ENCODE results near the gene FAM227B.
"Not testable (repeated sequence)": the region's sequence is repeated elsewhere in the genome, so short reads cannot be mapped to it uniquely, and the experiment has no call there.

Gene FAM227B

DNA sequence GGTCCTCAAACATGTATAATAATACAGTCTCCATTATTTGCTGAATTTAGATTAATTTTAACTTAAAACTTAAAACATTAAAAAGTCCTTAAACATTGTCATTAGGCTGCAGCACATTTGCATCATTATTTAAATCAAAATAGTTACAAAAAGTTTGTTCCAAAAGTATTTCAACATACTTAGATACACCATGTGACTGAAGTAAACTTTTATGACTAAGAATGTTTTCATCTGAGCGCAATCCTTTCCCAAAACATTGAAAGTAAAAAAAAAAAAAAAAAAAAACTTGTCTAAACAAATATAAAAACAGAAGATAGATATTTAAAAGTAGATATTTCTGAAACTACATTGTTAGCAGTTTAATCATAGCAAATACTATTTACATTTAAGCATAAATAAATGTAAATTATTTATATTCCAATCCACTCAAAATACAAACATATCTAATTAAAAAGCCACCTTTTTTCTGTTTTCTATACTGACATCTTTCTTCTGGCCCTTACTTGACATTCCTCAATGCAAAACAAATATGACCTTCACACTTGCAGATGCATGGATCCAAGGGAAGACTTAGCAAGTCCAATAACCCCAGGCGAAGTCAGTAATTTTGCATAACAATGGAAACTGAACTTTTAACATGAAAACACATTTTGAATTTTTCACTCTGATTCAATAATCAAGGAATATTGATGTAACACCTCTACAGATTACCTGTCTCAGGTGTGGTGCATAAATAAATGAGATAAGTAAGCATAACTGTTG lies 10.3 kb downstream of the FAM227B start:
- no peak for DNase-seq (ENCODE audit: low read depth in 2 of 2)

DNA sequence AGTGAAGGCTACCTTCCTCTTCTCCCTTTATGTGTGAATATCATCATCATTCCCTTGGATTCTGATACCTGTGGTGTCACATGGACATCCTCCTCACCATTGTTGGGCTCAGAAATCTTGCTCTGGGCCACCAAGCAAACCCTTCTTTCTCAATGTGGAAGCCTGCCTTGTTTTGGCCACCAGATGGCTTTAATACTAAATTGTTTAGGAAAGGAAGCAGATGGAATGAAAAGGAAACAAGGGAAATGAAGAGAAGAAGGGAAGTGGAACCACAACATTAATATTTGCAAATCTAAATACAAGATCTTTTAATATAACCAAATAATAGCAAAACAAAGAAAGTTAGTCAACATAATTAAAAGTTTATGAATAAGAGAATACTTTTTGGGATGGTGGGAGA lies 14.0 kb downstream of the FAM227B start:
- DNase-seq (ENCODE audit: low read depth in 2 of 2), result no peak

DNA sequence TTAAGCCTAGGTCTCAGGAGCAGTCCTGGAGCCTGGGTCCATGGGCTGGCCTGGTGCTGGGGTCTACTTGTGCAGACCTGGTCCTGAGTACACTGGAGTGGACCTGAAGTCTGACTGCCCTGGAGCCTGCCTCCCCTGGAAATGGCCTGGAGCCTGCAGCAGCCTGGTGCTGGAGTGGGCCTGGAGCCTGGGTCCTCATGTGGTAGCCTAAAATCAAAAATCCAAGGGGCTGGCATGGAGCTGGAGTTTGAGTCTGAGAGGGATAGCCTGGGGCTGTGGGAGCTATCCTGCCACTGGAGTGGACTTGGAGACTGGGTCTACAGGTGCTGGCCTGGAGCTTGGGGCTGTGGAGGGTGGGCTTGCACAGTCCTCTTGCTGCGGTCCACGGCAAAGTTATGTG lies 15.0 kb downstream of the FAM227B start:
- DNase-seq (ENCODE audit: low read depth in 2 of 2), result no peak

DNA sequence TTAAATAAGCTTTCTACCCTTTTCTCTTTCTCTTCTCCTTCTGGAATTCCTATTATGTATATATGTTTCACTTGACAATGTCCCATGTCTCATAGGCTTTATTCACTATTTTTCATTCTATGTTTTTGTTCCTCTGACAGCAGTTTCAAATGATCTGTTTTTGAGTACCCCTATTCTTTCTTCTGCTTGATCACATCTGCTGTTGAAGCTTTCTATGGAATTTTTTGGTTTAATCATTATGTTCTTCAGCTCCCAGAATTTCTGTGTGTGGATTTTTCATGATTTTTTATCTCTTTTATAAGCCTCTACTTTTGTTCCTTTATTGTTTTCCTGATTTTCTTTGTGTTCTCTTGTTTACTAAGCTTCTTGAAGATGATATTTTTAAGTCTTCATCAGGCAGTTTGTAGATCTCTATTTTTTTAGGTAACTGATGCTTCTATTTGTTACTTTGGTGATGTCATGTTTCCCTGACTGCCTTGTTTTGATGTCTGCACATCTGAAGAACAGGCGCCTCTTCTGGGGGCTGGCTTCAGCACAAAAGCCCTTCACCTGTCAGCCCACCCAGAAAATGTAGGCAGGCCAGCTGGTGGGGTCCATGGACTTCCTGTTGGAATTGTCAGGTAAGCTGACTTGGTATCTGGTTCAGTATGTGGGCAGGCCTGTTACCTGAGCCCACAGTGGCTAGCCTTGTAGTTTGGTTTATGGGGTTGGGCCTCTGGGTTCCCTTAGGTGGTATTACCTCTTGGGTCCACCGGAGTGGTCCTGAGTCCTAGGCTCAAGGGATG lies 15.8 kb downstream of the FAM227B start:
- no peak for DNase-seq (ENCODE audit: low read depth in 2 of 2)

DNA sequence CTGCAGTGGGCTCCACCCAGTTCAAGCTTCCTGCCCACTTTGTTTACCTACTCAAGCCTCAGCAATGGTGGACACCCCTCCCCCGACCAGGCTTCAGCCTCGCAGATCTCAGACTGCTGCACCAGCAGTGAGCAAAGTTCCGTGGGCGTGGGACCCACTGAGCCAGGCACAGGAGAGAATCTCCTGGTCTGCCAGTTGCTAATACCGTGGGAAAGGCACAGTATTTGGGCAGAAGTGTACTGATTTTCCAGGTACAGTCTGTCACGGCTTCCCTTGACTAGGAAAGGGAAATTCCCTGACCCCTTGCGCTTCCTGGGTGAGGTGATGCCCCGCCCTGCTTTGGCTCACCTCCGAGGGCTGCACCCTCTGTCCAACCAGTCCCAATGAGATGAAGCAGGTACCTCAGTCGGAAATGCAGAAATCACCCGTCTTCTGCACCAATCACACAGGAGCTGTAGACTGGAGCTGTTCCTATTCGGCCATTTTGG lies 27.7 kb downstream of the FAM227B start:
- DNase-seq (ENCODE audit: low read depth in 2 of 2), result not testable (repeated sequence)

DNA sequence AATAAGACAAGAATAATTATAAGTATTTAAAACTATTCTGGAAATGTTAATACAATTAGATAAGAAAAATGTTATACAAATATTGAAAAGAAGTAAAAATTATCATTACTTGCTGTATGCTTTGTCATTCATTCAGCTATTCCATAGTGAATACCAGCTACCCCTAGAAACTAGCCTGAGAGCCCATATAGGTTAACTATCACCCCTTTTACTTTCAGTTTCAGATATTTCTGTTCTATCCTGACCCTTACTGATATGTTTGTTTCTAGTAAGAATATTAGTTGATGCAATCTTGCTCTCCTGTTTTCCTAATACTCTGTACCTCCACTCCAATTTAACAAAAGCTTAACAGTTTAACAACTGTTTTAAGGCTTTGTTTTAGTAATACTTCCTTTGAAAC lies 31.6 kb downstream of the FAM227B start:
- DNase-seq (ENCODE audit: low read depth in 2 of 2), result no peak

DNA sequence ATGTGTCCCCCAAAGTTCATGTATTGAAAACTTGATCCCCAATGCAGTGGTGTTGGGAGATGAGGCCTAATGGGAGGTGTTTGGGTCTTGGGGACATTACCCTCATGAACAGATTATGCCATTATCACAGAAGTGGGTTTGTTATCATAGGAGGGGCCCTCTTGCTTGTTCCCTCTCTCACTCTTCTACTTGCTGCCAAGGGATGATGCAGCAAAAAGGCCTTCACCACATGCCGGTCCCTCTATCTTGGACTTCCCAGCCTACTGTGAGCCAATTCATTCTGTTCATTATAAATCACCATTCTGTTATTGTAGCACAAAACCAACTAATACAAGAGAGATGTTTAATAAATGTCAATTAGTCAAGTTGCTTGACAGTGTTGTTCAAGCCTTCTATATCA lies 47.2 kb downstream of the FAM227B start:
- no peak for DNase-seq (ENCODE audit: low read depth in 2 of 2)

DNA sequence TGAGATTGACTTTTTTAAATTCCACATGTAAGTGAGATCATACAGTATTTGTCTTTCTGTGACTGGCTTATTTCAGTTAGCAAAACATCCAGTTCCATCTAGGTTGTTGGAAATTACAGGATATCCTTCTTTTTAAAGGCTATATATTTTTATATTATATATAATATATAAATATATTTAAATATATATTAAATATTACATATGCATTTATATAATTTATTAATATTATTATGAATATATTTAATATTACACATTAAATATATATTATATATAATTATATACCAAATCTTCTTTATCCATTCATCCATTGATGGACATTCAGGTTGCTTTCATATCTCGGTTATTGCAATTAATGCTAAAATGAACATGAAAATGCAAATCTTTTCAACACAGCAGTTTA lies 49.9 kb downstream of the FAM227B start:
- DNase-seq (ENCODE audit: low read depth in 2 of 2), result no peak

DNA sequence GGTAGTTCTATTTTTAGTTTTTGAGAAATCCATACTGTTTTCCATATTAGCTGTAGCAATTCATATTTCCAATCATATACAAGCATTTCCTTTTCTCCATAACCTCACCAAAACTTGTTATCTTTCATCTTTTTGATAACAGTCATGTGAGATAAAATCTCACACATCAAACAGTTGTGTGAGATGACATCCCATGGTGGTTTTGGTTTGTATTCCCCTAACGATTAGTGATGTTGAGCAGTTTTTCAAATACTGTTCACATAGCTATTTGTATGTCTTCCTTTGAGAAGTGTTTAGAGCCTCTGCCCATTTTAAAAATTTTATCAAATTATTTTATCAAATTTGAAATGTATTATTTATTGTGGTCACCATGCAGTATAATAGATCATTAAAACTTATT lies 50.4 kb downstream of the FAM227B start:
- no peak for DNase-seq (ENCODE audit: low read depth in 2 of 2)

DNA sequence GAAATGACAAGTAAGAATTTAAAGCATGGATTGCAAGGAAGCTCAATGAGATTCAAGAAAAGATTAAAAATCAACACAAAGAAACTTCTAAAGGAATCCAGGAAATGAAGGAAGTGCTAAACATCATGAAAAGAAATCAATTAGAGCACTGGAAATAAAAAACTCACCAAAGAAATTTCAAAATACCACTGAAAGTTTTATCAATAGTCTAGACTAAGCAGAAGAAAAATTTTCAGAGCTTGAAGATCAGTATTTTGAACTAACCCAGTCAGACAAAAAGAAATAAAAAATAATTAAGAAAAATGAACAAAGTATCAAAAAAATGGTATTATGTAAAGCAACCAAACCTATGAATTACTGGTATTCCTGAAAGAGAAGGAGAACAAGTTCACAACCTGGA lies 60.6 kb downstream of the FAM227B start:
- no peak for DNase-seq (ENCODE audit: low read depth in 2 of 2)

DNA sequence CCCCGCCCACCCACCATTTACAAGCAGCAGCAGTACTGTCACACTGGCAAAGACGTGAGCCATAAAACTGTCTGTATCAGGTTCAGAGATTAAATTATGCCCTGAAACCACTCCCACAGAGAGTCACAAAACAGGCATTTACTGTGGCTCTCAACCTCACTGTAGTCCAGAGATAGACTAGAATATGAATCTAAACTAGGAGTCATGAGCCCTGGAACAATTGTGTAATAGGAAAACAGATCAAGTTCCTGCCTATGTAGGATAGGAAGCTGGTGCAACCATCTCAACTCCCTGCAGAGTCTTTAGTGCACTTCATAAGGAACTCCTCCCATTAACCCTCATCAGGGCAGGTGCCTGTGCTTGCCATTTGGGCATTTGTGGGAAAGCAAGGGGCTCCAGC lies 61.7 kb downstream of the FAM227B start:
- DNase-seq (ENCODE audit: low read depth in 2 of 2), result no peak

DNA sequence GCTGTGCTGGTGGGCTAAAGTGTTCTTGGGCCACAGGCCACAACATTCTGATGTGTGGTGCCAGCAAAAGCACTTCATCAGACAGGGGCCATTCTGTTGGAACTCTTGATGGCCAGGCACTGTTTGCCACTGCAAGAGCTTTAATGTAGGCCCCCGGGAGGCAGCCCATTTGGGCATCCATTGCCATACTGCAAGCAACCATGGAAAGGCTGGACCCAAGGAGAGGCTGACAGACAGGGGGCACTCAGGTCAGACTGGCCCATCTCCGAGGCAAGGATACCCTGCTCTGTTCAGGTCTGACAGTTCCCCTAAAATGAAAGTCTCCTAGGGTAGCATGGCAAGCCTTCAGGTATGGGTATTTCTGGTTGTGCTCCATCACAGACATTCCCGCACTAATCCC lies 64.2 kb downstream of the FAM227B start:
- DNase-seq (ENCODE audit: low read depth in 2 of 2), result no peak

DNA sequence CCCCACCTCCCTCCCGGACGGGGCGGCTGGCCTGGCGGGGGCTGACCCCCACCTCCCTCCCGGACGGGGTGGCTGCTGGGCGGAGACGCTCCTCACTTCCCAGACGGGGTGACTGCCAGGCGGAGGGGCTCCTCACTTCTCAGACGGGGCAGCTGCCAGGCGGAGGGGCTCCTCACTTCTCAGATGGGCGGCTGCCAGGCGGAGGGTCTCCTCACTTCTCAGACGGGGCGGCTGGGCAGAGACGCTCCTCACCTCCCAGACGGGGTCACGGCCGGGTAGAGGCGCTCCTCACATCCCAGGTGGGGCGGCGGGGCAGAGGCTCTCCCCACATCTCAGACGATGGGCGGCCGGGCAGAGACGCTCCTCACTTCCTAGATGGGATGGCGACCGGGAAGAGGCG lies 70.3 kb downstream of the FAM227B start:
- not testable (repeated sequence) for DNase-seq (ENCODE audit: low read depth in 2 of 2)

DNA sequence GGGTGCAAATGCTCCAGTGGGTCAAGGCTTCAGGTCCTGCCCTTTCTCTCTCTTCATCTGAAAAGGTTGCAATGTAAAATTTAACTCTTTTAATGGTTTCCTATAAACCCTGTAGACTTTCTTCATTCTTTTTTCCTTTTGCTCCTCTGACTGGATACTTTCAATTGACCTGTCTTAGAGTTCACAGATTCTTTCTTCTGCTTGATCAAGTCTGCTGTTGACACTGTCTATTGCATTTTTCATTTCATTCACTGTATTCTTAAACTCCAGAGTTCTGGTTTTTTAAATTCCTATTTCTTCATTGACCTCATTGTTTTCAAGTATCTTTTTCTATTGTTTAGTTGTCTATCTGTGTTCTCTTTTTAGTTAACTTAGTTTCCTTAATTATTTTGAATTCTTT lies 82.1 kb downstream of the FAM227B start:
- DNase-seq (ENCODE audit: low read depth in 2 of 2), result no peak

DNA sequence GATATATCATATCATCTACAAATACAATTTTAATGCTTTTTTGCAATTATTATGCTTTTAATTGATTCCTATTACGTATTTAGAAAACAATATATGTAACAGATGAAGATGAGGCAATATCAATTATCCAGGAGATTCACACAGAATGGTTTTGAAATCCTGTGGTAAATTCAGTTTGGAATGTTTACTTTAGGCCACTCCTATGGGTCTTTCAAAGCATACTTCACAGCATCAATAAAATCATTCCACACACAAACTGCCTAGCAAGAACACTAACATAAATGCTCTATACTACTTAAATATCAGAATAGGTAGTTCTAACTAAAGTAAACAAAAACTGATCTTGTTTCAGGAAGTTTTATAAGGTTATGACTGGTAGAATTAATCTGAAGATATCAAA lies 90.5 kb downstream of the FAM227B start:
- no peak for DNase-seq (ENCODE audit: low read depth in 2 of 2)

DNA sequence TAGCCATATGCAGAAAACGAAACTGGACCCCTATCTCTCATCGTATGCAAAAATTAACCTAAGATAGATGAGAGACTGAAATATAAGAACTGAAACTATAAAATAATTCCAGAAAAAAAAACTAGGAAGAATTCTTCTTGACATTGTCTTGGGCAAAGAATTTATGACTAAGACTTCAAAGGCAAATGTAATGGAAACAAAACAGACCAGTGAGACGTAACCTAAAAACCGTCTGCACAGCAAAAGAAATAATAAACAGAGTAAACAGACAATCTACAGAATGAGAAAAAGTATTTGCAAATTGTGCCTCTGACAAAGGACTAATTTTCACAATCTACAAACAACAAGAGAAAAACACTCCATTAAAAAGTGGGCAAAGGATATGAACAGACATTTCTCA lies 92.3 kb downstream of the FAM227B start:
- no peak for DNase-seq (ENCODE audit: low read depth in 2 of 2)

DNA sequence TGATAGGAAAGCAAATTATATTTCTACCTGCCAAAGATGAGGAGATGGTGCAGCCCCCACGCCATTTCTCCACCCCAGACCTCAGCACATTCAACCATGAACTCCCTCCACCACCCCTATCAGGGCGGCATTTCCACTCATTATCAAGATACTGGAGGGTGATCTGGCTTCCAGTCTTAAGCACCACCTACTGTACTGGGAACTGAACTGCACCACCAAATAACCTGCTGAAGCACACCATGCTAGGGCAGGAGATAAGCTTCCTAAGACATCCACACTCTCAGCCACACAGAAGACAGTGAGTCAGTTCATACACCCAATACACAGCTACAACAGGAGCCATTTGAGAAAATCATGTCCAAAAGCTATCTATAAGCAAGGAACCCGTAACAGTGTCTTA lies 98.8 kb downstream of the FAM227B start:
- DNase-seq (ENCODE audit: low read depth in 2 of 2), result no peak

DNA sequence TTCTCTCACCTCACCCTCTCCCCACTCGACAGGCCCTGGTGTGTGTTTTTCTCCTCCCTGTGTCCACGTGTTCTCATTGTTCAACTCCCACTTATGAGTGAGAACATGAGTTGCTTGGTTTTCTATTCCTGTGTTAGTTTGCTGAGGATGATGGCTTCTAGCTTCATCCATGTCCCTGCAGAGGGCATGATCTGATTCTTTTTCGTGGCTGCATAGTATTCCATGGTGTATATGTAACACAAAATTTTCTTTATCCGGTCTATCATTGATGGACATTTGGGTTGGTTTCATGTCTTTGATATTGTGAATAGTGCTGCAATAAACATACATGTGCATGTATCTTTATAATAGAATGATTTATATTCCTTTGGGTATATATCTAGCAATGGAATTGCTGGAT lies 107.9 kb downstream of the FAM227B start:
- DNase-seq (ENCODE audit: low read depth in 2 of 2), result not testable (repeated sequence)

DNA sequence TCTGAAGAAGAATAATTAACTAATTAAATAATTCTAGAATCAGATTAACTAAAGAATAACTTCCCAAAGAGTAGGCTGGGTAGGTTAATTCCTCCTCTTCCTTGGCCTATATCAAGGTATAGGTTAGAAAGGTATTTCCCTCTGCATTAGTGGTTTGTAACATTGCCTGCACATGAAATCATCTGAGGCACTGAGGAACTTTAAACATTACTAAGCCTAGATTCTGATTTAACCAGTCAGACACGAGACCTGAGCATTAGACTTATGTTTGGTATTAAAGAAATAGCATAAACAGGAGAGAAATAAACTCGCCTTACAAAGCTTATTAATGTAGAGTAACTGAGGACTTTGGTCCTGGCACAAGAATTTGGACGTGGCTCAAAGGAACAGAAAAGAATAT lies 113.4 kb downstream of the FAM227B start:
- no peak for DNase-seq (ENCODE audit: low read depth in 2 of 2)

DNA sequence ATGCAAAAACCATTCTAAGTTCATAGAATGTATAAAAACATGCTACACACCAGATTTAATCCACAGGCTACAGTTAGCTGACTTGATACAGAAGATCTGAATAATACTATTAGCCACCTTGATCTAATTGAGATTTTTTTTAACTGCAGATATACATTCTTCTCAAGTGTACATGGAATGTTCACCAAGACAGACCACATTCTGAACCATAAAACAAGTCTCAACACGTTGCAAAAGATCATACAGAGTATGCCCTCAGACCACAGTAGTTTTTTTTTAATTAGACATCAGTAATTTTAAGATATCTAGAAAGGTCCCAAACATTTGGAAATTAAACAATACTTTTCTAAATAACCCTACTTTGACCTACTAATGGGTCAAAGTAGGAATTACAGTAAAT lies 114.3 kb downstream of the FAM227B start:
- DNase-seq (ENCODE audit: low read depth in 2 of 2), result no peak

DNA sequence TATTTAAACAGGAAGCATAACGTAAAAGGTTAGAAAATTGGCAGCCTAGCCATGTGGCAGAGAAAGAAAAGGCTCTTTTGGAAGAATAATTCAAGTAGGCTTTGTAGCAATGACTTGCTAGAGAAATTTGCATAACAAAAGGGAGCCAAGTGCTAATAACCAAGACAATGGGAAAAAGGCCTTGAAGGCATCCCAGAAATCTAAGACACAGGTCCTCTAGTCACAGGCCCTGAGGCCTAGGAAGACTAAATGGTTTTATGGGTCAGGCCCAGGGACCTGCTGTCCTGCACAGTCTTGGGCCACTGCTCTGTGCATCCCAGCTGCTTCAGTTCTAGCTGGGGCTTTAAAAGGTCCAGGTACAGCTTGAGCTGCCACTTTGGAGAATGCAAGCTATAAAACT lies 119.0 kb downstream of the FAM227B start:
- DNase-seq (ENCODE audit: low read depth in 2 of 2), result no peak

DNA sequence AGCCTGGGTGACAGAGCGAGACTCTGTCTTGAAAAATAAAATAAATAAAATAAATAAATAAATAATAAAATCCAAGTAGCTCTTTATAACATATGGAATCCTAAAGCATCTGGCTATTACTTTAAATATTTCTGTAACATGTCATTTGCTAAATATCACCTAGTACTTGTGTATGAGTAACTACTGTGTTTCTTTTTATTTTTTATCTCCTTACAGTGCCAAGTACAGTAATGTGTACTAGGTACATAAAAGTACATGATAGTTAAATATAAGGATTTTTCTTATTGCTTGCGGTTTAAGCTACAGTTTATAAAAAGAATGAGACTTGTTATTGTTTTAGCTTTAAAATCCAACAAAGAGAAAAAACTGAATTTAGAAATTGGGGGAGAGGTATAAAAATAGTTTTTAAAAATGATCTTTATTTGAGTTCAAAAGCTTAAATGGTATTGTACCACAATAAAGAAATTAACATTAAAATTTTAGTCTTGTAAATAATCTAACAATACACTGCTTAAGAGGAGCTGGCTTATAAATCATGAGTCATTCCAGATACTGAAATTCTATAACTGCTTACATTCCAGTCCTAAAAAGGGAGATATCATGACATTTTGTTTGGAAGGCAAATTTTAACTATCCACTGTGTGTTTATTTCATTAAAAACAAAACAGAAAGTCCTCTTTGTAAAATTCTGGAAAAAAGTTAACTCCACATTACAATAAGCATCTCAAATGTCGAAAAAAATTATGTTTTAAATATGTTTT lies 124.4 kb downstream of the FAM227B start:
- DNase-seq (ENCODE audit: low read depth in 2 of 2), result no peak

DNA sequence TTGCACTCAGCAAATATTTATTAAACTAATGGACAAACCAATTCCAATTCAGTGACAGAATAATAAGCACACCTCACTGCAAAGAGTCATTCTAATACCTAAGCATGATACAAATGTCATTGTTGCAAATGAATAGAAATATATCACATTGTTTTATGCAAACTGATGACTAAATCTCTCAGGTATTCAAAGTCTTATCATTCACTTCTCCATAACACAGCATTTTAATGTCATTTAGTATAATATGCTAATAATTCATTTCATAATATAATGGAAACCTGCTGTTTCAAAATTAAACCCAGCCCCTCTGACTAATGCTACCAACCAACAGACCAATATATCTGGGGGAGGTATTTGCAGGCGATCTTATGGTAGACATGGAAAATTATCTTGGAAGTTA lies 125.8 kb downstream of the FAM227B start:
- DNase-seq (ENCODE audit: low read depth in 2 of 2), result no peak
